Measurements from ENCODE around the gene SLC2A9.

DNA sequence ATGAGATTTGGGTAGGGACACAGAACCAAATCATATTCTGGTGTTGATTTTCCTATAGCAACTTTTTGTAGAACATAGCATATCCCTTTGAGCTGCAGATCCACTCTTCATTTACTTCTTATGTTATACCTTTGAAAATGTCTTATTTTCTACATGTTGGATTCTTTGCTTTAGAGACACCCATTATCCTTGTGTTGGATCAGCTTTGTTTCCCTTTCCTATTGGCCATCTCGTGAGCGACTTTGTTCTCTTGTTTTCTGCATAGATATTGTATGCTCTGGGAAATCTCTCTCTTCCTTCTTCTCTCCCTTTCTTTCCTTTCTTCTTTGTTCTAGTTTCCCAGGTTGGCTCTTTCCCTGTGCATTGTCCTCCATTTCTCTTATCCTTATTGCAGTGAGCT lies 180.2 kb downstream of the SLC2A9 start:
- TF ChIP-seq, protein P1, sequence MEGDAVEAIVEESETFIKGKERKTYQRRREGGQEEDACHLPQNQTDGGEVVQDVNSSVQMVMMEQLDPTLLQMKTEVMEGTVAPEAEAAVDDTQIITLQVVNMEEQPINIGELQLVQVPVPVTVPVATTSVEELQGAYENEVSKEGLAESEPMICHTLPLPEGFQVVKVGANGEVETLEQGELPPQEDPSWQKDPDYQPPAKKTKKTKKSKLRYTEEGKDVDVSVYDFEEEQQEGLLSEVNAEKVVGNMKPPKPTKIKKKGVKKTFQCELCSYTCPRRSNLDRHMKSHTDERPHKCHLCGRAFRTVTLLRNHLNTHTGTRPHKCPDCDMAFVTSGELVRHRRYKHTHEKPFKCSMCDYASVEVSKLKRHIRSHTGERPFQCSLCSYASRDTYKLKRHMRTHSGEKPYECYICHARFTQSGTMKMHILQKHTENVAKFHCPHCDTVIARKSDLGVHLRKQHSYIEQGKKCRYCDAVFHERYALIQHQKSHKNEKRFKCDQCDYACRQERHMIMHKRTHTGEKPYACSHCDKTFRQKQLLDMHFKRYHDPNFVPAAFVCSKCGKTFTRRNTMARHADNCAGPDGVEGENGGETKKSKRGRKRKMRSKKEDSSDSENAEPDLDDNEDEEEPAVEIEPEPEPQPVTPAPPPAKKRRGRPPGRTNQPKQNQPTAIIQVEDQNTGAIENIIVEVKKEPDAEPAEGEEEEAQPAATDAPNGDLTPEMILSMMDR (IDR thresholded peaks at IDR 0.05; ENCODE audit: low read depth, low read length), result no peak
- no peak for TF ChIP-seq EZH2phosphoT487 (IDR thresholded peaks at IDR 0.05; ENCODE audit: low read depth)

Measured in OCI-LY3 (cell line).